GM13977 (cell line): ENCODE measurements around the gene ITGA5.

Source experiments
- DNase-seq: peaks from one replicate; pipeline ENCODE4 v3.0.0; 2012; ENCODE audit warnings: low spot score
- in situ Hi-C: fragments of 300-500 bp; cut with MboI; formaldehyde crosslinking; loops from one replicate; pipeline ENCODE4 v1.12.0; 2022; ENCODE audit warnings: low sequenced_read_pairs, low pct_unique_long_range_greater_than_20kb, mixed read lengths, inconsistent platforms; ENCODE audit not compliant: unreplicated experiment
- TF ChIP-seq, protein P1 (sequence below): IDR thresholded peaks from 2 replicates; pipeline ENCODE4 v1.5.1; 2012; ENCODE audit warnings: mild to moderate bottlenecking, control low read depth; ENCODE audit not compliant: insufficient read depth; ENCODE audit errors: extremely low read depth, missing control alignments

The ITGA5 gene

DNA sequence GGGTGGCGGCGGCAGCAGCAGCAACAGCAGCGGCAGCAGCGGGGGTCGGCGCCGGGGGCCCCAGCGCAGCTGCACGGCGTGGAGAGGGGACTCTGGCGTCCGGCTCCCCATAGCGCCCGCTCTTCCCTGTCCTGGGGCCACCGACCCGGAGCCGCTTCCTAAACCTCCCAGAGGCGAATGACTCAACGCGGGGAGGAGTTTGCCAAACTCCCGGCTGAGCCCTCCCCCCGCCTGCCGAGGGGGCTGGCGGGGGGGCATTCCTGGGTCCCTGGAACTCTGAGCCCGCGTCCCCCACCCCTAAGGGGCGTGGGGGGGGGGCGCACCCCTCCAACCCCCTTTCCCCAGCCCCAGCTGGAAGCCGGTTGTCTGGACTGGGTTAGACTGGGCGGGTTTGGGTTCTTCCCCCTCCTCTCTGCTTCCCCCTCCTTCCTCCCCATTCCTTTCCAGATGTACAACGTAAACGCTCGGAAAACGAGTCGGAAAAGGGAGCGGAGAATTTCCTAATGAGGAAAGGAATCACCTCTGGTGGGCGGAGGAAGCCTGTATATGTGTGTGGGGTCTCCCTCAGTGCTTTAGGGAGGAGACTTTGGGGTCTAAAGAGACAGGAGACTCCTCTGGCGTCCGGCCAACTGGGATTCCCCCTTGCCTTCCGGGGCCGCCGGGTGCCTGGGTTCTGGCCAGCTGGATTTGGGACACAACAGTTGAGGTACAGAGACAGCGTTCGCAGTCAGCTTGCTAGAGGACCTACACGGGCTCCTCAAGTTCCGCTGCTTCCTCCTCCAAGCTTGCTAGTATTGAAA, at the start of gene ITGA5:
ITGA5 (minus strand) TSS at position 179 of the 800 bp plus-strand sequence; CDS start at position 111, 68 bp downstream.
- TF ChIP-seq, protein P1, sequence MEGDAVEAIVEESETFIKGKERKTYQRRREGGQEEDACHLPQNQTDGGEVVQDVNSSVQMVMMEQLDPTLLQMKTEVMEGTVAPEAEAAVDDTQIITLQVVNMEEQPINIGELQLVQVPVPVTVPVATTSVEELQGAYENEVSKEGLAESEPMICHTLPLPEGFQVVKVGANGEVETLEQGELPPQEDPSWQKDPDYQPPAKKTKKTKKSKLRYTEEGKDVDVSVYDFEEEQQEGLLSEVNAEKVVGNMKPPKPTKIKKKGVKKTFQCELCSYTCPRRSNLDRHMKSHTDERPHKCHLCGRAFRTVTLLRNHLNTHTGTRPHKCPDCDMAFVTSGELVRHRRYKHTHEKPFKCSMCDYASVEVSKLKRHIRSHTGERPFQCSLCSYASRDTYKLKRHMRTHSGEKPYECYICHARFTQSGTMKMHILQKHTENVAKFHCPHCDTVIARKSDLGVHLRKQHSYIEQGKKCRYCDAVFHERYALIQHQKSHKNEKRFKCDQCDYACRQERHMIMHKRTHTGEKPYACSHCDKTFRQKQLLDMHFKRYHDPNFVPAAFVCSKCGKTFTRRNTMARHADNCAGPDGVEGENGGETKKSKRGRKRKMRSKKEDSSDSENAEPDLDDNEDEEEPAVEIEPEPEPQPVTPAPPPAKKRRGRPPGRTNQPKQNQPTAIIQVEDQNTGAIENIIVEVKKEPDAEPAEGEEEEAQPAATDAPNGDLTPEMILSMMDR, result no peak
- no peak for DNase-seq

DNA sequence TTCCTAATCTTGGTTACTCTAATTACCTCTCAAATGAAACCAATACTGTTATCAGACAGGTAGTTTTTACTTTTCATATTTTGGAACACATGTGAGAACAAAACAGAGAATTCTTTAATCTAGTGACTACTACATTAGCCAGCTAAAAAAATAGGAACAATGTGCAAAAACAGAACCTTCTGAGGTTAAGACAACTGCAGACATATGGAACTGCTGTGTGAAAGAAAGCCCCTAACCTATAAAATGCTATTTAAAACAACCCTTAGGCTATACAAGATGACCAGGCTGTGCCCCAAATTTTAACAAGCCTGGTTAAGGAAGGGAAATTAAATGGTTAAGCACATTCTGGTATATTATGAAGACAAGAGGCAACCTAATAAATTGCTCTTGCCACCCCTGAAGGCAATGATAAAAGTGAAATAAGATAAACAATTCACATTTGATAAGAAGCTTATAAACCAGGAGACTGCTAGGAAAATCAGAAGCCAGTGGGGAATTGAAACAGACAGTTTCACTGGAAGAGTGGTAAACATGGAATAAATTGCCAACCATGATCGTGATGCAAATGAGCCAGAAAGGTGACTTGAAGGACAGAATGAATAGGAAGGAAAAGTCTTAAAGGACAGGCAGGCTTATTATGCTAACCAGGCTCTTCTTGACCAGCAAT, 46.9 kb upstream of the ITGA5 start:
- DNase-seq, result no peak
- TF ChIP-seq, protein P1, result no peak
- in situ Hi-C loops, result no loop called here

More for the DNA sequence above, at the start of gene ITGA5:
- in situ Hi-C loops, result no loop called here

DNA sequence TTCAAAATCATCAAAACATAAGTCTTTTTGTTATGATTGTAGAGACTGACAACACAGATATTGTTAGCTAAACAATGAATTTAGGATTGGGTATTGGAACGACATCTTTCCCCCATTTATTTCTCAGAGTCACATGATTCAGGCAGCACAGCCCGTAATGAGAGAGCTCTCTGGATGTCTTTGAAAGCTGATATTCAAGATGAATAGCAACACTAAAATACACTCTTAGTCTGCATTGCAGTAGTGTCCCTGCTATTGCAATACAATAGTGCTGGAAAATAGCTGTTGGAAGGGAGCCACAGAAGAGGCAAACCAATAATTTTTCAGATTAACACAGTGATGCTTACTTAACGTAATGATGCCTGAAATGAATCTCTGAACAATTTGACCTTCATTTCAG, 44.4 kb upstream of the ITGA5 start:
- DNase-seq, result no peak
- TF ChIP-seq, protein P1, result no peak
- in situ Hi-C loops, result no loop called here

DNA sequence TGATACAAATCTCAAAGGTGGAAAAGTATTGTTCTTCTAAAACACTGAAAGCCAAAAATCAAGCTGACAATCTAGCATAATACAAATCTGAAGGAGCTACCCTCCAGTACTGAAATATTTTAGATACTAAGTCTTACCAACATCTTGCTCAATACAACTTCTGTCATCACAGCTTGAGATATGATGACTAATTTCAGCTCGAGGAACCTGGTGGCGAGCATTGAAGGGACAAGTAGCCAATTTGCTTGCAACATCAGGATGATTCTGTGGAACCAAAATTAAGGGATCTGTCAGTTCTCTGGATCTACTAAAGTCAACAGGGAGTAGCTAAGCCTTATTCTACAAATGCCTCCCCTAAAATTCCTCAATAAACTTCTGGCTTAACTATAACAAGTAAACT, 44.0 kb upstream of the ITGA5 start:
- DNase-seq, result no peak
- TF ChIP-seq, protein P1, result no peak

DNA sequence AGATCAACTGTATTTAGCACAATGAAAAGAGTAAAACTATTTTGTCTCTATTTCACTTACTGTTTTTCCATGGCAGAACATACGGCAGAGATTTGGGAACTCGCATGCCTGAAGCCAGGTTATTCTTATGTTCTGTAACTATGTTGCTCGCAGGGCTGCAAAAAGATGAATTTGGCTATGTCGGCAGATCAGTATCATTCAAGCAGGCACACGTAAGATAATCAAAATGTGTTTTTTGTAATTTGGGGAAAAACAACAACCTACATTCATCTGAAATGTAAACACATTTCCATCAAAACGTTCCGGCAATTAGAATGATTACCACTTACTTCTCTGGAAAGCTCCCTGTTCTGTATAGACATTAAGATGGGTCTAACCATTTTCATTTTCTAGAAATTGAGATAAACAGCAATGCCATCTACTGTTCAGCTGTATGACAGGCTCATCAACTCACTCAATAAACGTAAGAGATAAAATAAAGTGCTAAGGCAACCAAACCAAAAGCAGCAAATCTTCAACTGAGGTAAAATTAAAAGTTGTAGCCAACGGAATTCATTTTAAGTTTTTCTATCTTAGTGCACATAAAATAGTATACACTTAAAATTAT, 41.4 kb upstream of the ITGA5 start:
- no peak for DNase-seq
- in situ Hi-C loops, result no loop called here
- TF ChIP-seq, protein P1, result no peak

More for the DNA sequence above, 44.0 kb upstream of the ITGA5 start:
- in situ Hi-C loops, result no loop called here

DNA sequence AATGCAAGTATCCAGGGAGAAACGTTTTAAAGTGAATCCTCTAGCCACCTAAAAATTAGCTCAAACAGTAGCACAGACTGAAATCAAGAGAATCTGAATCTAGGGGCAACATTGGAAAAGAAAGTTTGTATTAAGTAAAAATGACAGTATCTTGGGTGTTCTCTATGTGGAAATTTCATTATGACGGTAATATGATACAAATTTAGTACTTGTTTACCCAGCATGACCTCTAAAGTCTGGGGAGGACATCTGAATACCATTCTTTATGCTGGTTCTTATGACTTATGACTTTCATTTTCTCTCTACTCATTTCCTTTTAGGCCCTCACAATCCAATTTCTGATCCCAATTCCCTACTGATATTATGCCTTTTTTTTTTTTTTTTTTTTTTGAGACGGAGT, 40.3 kb upstream of the ITGA5 start:
- in situ Hi-C loops, result no loop called here

More for the DNA sequence above, 40.3 kb upstream of the ITGA5 start:
- DNase-seq, result no peak
- TF ChIP-seq, protein P1, result no peak
